ENCODE measurements around the gene ROBO4.
A peak's percentile ranks its signal among the peaks of the same experiment; 100 is the strongest.

The ROBO4 gene

GRCh38 chr11:124869856-124870387, 27.7 kb downstream of the ROBO4 start:
- no peak for DNase-seq

GRCh38 chr11:124869331-124869730, 28.3 kb downstream of the ROBO4 start:
- DNase-seq = no peak

GRCh38 chr11:124868331-124869274, 29.1 kb downstream of the ROBO4 start:
- DNase-seq = no peak

GRCh38 chr11:124867700-124868099, 30.0 kb downstream of the ROBO4 start:
- peak; percentile 26 to 64 for DNase-seq

- peak in 1 of 2 experiments; percentile 7 for DNase-seq
Measured at GRCh38 chr11:124865902-124866851, 31.5 kb downstream of the ROBO4 start.

GRCh38 chr11:124865181-124865901, 32.3 kb downstream of the ROBO4 start, which contains the start of gene ROBO3:
ROBO3 (plus strand) TSS chr11:124865432; CDS start chr11:124865578, 146 bp downstream.
- DNase-seq = no peak

GRCh38 chr11:124864892-124865180, 32.8 kb downstream of the ROBO4 start:
- no peak for DNase-seq

- no peak for DNase-seq
Measured at GRCh38 chr11:124864176-124864891, 33.3 kb downstream of the ROBO4 start.

GRCh38 chr11:124863826-124864165, 33.9 kb downstream of the ROBO4 start:
- no peak for DNase-seq

- no peak for DNase-seq
Measured at GRCh38 chr11:124863137-124863825, 34.4 kb downstream of the ROBO4 start.

GRCh38 chr11:124861670-124862069, 36.0 kb downstream of the ROBO4 start:
- no peak for DNase-seq

- no peak for DNase-seq
Measured at GRCh38 chr11:124859171-124859570, 38.5 kb downstream of the ROBO4 start.

GRCh38 chr11:124846070-124846673, 51.5 kb downstream of the ROBO4 start:
- no peak for DNase-seq

GRCh38 chr11:124844664-124845079, 53.0 kb downstream of the ROBO4 start:
- DNase-seq = no peak

GRCh38 chr11:124843616-124843910, 54.1 kb downstream of the ROBO4 start:
- DNase-seq = no peak

GRCh38 chr11:124842305-124842704, 55.4 kb downstream of the ROBO4 start:
- no peak for DNase-seq

- DNase-seq = no peak
Measured at GRCh38 chr11:124841840-124842239, 55.8 kb downstream of the ROBO4 start.

- no peak for DNase-seq
Measured at GRCh38 chr11:124841201-124841600, 56.5 kb downstream of the ROBO4 start.

- DNase-seq = no peak
Measured at GRCh38 chr11:124840666-124841065, 57.0 kb downstream of the ROBO4 start.

GRCh38 chr11:124839972-124840621, 57.6 kb downstream of the ROBO4 start:
- no peak for DNase-seq

Measured in Kasumi-1 (cell line).